ENCODE data around the gene RLN1.
"Not testable (repeated sequence)": the region's sequence is repeated elsewhere in the genome, so short reads cannot be mapped to it uniquely, and the experiment has no call there.

Gene RLN1

GRCh38 chr9:5321601-5322000, 18.1 kb downstream of the RLN1 start:
- not testable (repeated sequence) for DNase-seq (ENCODE audit: low spot score)

GRCh38 chr9:5321058-5321457, 18.6 kb downstream of the RLN1 start:
- DNase-seq (ENCODE audit: low spot score), result peak; percentile 16

- DNase-seq (ENCODE audit: low spot score), result not testable (repeated sequence)
These were observed 23.3 kb downstream of the RLN1 start for GRCh38 chr9:5316406-5316805.

- no peak for DNase-seq (ENCODE audit: low spot score)
These were observed 24.3 kb downstream of the RLN1 start for GRCh38 chr9:5315187-5315923.

GRCh38 chr9:5310851-5311250, 28.8 kb downstream of the RLN1 start:
- DNase-seq (ENCODE audit: low spot score), result no peak

- no peak for DNase-seq (ENCODE audit: low spot score)
These were observed 33.9 kb downstream of the RLN1 start for GRCh38 chr9:5305741-5306140.

GRCh38 chr9:5303840-5304795, 35.6 kb downstream of the RLN1 start, which contains the start of gene RLN2:
Gene RLN2, minus strand, starts transcription at chr9:5304716. Its CDS starts 136 bp downstream, at chr9:5304580.
- DNase-seq (ENCODE audit: low spot score), result peak; percentile 6

- DNase-seq (ENCODE audit: low spot score), result peak; percentile 11
These were observed 38.1 kb downstream of the RLN1 start for GRCh38 chr9:5301544-5301943.

GRCh38 chr9:5292141-5292540, 47.5 kb downstream of the RLN1 start:
- no peak for DNase-seq (ENCODE audit: low spot score)

GRCh38 chr9:5288591-5288990, 51.1 kb downstream of the RLN1 start:
- DNase-seq (ENCODE audit: low spot score), result no peak

- no peak for DNase-seq (ENCODE audit: low spot score)
These were observed 53.4 kb downstream of the RLN1 start for GRCh38 chr9:5286262-5286661.
